Fibroblast of lung (primary cell): ENCODE results near the gene FAM204A. TPM values are rescaled to one million over a fixed set of nuclear protein-coding genes. Genes with fewer than 3 reads are reported as not detected.

Source experiments
- DNase-seq, 2 donors: peaks; one replicate each; pipeline versions ENCODE4 v3.0.0 to v3.0.0-alpha.2; 2010; ENCODE audit warnings: low read depth in 2 of 2
- H2AFZ ChIP-seq: 2 replicates; pipeline ENCODE4 v1.5.1; 2012; ENCODE audit warnings: low read length, control low read depth, inconsistent platforms
- H3K27ac ChIP-seq: 2 replicates; pipeline ENCODE4 v1.5.1; 2011; ENCODE audit warnings: low read length, control low read depth; ENCODE audit not compliant: insufficient read depth
- H3K27me3 ChIP-seq: 2 replicates; pipeline ENCODE4 v1.5.1; 2011; ENCODE audit warnings: mild to moderate bottlenecking, low read length; ENCODE audit not compliant: control insufficient read depth, insufficient read depth
- H3K36me3 ChIP-seq: 2 replicates; pipeline ENCODE4 v1.5.1; 2011; ENCODE audit warnings: low read length; ENCODE audit not compliant: control insufficient read depth, insufficient read depth
- H3K4me1 ChIP-seq: 2 replicates; pipeline ENCODE4 v1.5.1; 2011; ENCODE audit warnings: low read length; ENCODE audit not compliant: control insufficient read depth, insufficient read depth; ENCODE audit errors: extremely low read depth
- H3K4me2 ChIP-seq: 2 replicates; pipeline ENCODE4 v1.5.1; 2011; ENCODE audit warnings: low read length, control low read depth; ENCODE audit not compliant: insufficient read depth; ENCODE audit errors: extremely low read depth
- H3K4me3 ChIP-seq, 4 experiments: fragments of 200-600 bp in 1 of 4; sonication (generic) in 1 of 4; replicated peaks in 1 of 4; 2 replicates each; pipeline ENCODE4 v1.5.1; 2011 to 2016; ENCODE audit warnings: low read length in 4 of 4, low read depth in 3 of 4, mild to moderate bottlenecking in 3 of 4, control low read depth in 2 of 4, inconsistent platforms in 1 of 4, mixed read lengths in 1 of 4; ENCODE audit not compliant: insufficient read depth in 1 of 4; ENCODE audit errors: control extremely low read depth in 1 of 4
- H3K79me2 ChIP-seq: 2 replicates; pipeline ENCODE4 v1.5.1; 2012; ENCODE audit warnings: mild to moderate bottlenecking, low read length, inconsistent platforms; ENCODE audit not compliant: control insufficient read depth, insufficient read depth
- H3K9ac ChIP-seq: 2 replicates; pipeline ENCODE4 v1.5.1; 2011; ENCODE audit warnings: mild to moderate bottlenecking, low read length, control low read depth; ENCODE audit not compliant: insufficient read depth
- H3K9me3 ChIP-seq: 2 replicates; pipeline ENCODE4 v1.5.1; 2012; ENCODE audit warnings: low read depth, low read length; ENCODE audit not compliant: control insufficient read depth, insufficient read depth
- H4K20me1 ChIP-seq: 2 replicates; pipeline ENCODE4 v1.5.1; 2011; ENCODE audit warnings: low read length; ENCODE audit not compliant: control insufficient read depth, insufficient read depth; ENCODE audit errors: extremely low read depth
- CTCF ChIP-seq, 2 donors: IDR thresholded peaks in 1 of 2; conservative IDR thresholded peaks in 1 of 2; 1 replicate in 1 of 2; 2 replicates in 1 of 2; pipeline ENCODE4 v1.5.1; 2011 to 2012; ENCODE audit warnings: low read length in 2 of 2, control low read depth in 1 of 2, inconsistent platforms in 1 of 2, low read depth in 1 of 2, mild to moderate bottlenecking in 1 of 2
- EZH2 ChIP-seq: IDR thresholded peaks from 2 replicates; pipeline ENCODE4 v1.5.1; 2012; ENCODE audit warnings: low read length, control low read depth, mild to moderate bottlenecking; ENCODE audit errors: missing control alignments
- polyA plus RNA-seq, 2 donors: library from polyadenylated mRNA; depleted of rRNA in 1 of 2; stranded (reverse) in 1 of 2; unstranded in 1 of 2; fragments of >200 nt; gene quantifications; 2 replicates each; pipeline ENCODE4 v1.2.1, GENCODE V29; 2011 to 2012; ENCODE audit warnings: missing spikeins in 1 of 2
- total RNA-seq: library from RNA; depleted of rRNA; stranded (reverse); fragments of >200 nt; gene quantifications from 2 replicates; pipeline ENCODE4 v1.2.1, GENCODE V29; 2014

The FAM204A gene
- total and polyA plus RNA-seq, 2 donors (not counting 1 experiment from before 2014, with no cell fraction given), result 47.2 to 54.8 TPM

GRCh38 chr10:118286051-118286838 is 55.9 kb downstream of the FAM204A start:
- Histone ChIP-seq H3K36me3 (no peaks in the 10 kb centered on the region), H3K4me3 (no peak overlapping the region), H2AFZ (no peak overlapping the region), H3K27ac (no peak overlapping the region), H3K27me3 (no peaks in the 10 kb centered on the region), H4K20me1 (no peaks in the 10 kb centered on the region), H3K9me3 (no peaks in the 10 kb centered on the region), H3K79me2 (no peaks in the 10 kb centered on the region), H3K4me1 (no peaks in the 10 kb centered on the region), H3K9ac (no peak overlapping the region), H3K4me2 (no peak overlapping the region)
- DNase-seq, result no peak
- no peak for TF ChIP-seq CTCF (conservative IDR thresholded peaks at IDR 0.05 in 1 of 2, IDR thresholded peaks at IDR 0.05 in 1 of 2; ENCODE audit: low read depth in 1 of 2, low read length in 2 of 2)
- no peak for TF ChIP-seq EZH2

GRCh38 chr10:118282670-118283069 is 59.5 kb downstream of the FAM204A start:
- TF ChIP-seq EZH2, result no peak
- no peak for TF ChIP-seq CTCF (conservative IDR thresholded peaks at IDR 0.05 in 1 of 2, IDR thresholded peaks at IDR 0.05 in 1 of 2; ENCODE audit: low read depth in 1 of 2, low read length in 2 of 2)
- H3K9me3 ChIP-seq, result no peaks in the 10 kb centered on the region
- DNase-seq, result no peak
- H3K9ac ChIP-seq, result no peak overlapping the region
- H3K4me2 ChIP-seq, result no peak overlapping the region
- H3K4me1 ChIP-seq, result no peaks in the 10 kb centered on the region
- H4K20me1 ChIP-seq, result no peaks in the 10 kb centered on the region
- H3K27ac ChIP-seq, result no peak overlapping the region
- H3K79me2 ChIP-seq, result no peaks in the 10 kb centered on the region
- H3K36me3 ChIP-seq, result no peaks in the 10 kb centered on the region
- H2AFZ ChIP-seq, result no peak overlapping the region
- no peaks in the 10 kb centered on the region for H3K27me3 ChIP-seq
- H3K4me3 ChIP-seq, result no peak overlapping the region

- H3K4me2 ChIP-seq, result no peak overlapping the region
- no peak overlapping the region for H3K27ac ChIP-seq
- H3K4me3 ChIP-seq, result no peak overlapping the region
- DNase-seq, result peak in 1 of 2 donors; percentile 10
- no peaks in the 10 kb centered on the region for H3K36me3 ChIP-seq
- H3K9ac ChIP-seq, result no peak overlapping the region
- H4K20me1 ChIP-seq, result no peaks in the 10 kb centered on the region
- no peak for TF ChIP-seq EZH2
- TF ChIP-seq CTCF (conservative IDR thresholded peaks at IDR 0.05 in 1 of 2, IDR thresholded peaks at IDR 0.05 in 1 of 2; ENCODE audit: low read depth in 1 of 2, low read length in 2 of 2), result no peak
- H3K4me1 ChIP-seq, result no peaks in the 10 kb centered on the region
- H3K9me3 ChIP-seq, result no peaks in the 10 kb centered on the region
- no peak overlapping the region for H2AFZ ChIP-seq
- no peaks in the 10 kb centered on the region for H3K27me3 ChIP-seq
- no peaks in the 10 kb centered on the region for H3K79me2 ChIP-seq
These were observed 63.5 kb downstream of the FAM204A start for GRCh38 chr10:118278649-118279048.
